GM23338 (cell line): Measurements from ENCODE around the gene SPX.

Experiments used
- EZH2 ChIP-seq: fragments of 200-600 bp; sonication (generic); IDR thresholded peaks from one replicate; pipeline ENCODE4 v1.8.0; 2017; ENCODE audit warnings: antibody characterized with exemption, mild to moderate bottlenecking, low read depth; ENCODE audit not compliant: unreplicated experiment
- EZH2phosphoT487 ChIP-seq: fragments of 200-600 bp; sonication (generic); IDR thresholded peaks from one replicate; pipeline ENCODE4 v1.8.1; 2018; ENCODE audit warnings: antibody characterized with exemption; ENCODE audit not compliant: unreplicated experiment
- POLR2AphosphoS5 ChIP-seq: IDR thresholded peaks from 2 replicates; pipeline ENCODE4 v1.6.1; 2016; ENCODE audit warnings: antibody characterized with exemption, low read depth
- TF ChIP-seq, protein P1 (sequence below), 2 experiments: fragments of 200-600 bp in 1 of 2; sonication (generic) in 1 of 2; conservative IDR thresholded peaks; 2 replicates each; pipeline versions ENCODE4 v1.5.1 to v1.6.1; 2016 to 2017; ENCODE audit warnings: antibody characterized with exemption in 2 of 2, low read depth in 2 of 2, mild to moderate bottlenecking in 2 of 2, moderate library complexity in 1 of 2

DNA sequence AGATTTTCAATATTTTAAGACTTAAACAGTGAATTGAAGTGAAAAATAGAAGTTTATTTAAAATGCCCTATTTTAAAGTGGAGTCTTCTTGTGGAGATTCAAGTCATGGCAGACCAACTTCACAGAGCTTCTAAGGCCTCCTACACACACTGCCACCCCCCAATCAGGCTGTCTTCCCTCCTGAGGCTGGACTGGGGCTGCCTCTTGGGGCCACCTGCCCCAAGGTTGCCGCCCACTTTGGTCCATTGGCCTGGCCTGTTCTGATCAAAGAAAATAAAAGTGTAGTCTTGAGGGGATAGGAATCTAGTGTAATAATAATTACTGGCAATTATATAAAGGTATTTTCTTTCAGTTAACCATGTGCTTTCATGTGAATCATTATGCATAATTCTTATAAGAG is 23.2 kb upstream of the SPX start:
- TF ChIP-seq, protein P1, sequence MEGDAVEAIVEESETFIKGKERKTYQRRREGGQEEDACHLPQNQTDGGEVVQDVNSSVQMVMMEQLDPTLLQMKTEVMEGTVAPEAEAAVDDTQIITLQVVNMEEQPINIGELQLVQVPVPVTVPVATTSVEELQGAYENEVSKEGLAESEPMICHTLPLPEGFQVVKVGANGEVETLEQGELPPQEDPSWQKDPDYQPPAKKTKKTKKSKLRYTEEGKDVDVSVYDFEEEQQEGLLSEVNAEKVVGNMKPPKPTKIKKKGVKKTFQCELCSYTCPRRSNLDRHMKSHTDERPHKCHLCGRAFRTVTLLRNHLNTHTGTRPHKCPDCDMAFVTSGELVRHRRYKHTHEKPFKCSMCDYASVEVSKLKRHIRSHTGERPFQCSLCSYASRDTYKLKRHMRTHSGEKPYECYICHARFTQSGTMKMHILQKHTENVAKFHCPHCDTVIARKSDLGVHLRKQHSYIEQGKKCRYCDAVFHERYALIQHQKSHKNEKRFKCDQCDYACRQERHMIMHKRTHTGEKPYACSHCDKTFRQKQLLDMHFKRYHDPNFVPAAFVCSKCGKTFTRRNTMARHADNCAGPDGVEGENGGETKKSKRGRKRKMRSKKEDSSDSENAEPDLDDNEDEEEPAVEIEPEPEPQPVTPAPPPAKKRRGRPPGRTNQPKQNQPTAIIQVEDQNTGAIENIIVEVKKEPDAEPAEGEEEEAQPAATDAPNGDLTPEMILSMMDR (conservative IDR thresholded peaks at IDR 0.05; ENCODE audit: low read depth in 2 of 2) = no peak
- TF ChIP-seq POLR2AphosphoS5 (no peak), EZH2 (no peak), EZH2phosphoT487 (no peak)
